ENCODE data around the gene RNF151.

DNA sequence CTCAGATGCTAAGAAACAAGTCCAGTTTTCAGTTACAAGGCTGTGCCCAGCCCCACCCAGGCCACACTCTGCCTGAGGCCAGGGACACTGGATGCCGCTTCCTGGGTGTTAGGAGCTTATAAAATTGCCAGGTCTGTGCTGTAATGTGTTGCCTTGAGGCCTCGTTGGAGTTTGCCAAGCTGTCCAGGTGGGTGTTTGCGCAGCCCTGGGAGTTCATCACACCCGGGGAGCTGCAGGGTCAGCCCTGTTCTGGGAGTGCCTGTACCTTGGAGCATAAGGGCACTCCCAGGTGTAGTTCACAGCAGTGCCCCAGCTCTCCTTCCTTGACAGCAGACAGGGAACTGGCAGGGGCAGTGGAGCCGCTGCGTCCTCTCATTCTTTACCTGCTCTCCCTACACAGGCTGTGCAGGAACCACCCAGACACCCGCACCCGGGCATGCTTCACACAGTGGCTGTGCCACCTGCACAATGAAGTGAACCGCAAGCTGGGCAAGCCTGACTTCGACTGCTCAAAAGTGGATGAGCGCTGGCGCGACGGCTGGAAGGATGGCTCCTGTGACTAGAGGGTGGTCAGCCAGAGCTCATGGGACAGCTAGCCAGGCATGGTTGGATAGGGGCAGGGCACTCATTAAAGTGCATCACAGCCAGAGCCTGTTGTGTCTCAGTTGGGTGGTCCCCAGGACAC is 19.0 kb downstream of the RNF151 start:
- TF ChIP-seq, protein P1, sequence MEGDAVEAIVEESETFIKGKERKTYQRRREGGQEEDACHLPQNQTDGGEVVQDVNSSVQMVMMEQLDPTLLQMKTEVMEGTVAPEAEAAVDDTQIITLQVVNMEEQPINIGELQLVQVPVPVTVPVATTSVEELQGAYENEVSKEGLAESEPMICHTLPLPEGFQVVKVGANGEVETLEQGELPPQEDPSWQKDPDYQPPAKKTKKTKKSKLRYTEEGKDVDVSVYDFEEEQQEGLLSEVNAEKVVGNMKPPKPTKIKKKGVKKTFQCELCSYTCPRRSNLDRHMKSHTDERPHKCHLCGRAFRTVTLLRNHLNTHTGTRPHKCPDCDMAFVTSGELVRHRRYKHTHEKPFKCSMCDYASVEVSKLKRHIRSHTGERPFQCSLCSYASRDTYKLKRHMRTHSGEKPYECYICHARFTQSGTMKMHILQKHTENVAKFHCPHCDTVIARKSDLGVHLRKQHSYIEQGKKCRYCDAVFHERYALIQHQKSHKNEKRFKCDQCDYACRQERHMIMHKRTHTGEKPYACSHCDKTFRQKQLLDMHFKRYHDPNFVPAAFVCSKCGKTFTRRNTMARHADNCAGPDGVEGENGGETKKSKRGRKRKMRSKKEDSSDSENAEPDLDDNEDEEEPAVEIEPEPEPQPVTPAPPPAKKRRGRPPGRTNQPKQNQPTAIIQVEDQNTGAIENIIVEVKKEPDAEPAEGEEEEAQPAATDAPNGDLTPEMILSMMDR (IDR thresholded peaks at IDR 0.05): no peak
- TF ChIP-seq POLR2A (IDR thresholded peaks at IDR 0.05): no peak

Measured in heart left ventricle (tissue), 13 donors.